Activated T-helper 1 cell treated with anti-CD3 and anti-CD28 coated beads, Interleukin-12 subunit alpha, Interleukin-12 subunit beta, Interleukin-2, Interleukin-4 antibody, amounts not matched to agents 30 ng/mL and 10 ng/mL and 1 ng/mL, durations not matched to agents 14 hours and 24 hours and 36 hours (primary cell): ENCODE results near the gene PRR12. TPM values are rescaled to one million over a fixed set of nuclear protein-coding genes. Genes with fewer than 3 reads are reported as not detected.

Source experiments
- DNase-seq: peaks from one replicate; pipeline ENCODE4 v3.0.0; 2021; ENCODE audit warnings: low spot score
- H3K27ac Mint-ChIP-seq: one replicate; pipeline ENCODE4 v1.8.0; 2021; ENCODE audit warnings: mild to moderate bottlenecking, mixed read lengths
- H3K27me3 Mint-ChIP-seq: one replicate; pipeline ENCODE4 v1.8.0; 2022; ENCODE audit warnings: mild to moderate bottlenecking, moderate library complexity, mixed read lengths; ENCODE audit not compliant: insufficient read depth
- H3K36me3 Mint-ChIP-seq: one replicate; pipeline ENCODE4 v1.8.0; 2021; ENCODE audit warnings: low read depth, mixed read lengths
- H3K4me1 Mint-ChIP-seq: one replicate; pipeline ENCODE4 v1.8.0; 2021; ENCODE audit warnings: low read depth, mixed read lengths
- H3K4me3 Mint-ChIP-seq: one replicate; pipeline ENCODE4 v1.8.0; 2021; ENCODE audit warnings: mild to moderate bottlenecking, moderate library complexity, mixed read lengths
- H3K9me3 Mint-ChIP-seq: one replicate; pipeline ENCODE4 v1.8.0; 2021; ENCODE audit warnings: mixed read lengths
- intact Hi-C: fragments of 100-400 bp; cut with micrococcal nuclease; formaldehyde crosslinking; loops from one replicate; pipeline ENCODE4 v1.15.1; 2024
- total RNA-seq: library from RNA; stranded (reverse); gene quantifications from 2 replicates; pipeline ENCODE4 v1.2.3, GENCODE V29; 2022

Gene PRR12
- total RNA-seq, 1 donor from 2014 or later = 34.2 TPM

GRCh38 chr19:49567861-49568441 lies 23.0 kb upstream of the PRR12 start:
- H3K9me3 Mint-ChIP-seq = no peaks in the 10 kb centered on the region
- intact Hi-C loops = loop anchor here (1.0 kb wide), 4 partner anchors 8 to 109 kb away; partner anchors contain the start of gene PRMT1
- peaks cover 18% of the 10 kb centered on the region for H3K36me3 Mint-ChIP-seq
- DNase-seq = peak; percentile 82
- H3K27me3 Mint-ChIP-seq = no peaks in the 10 kb centered on the region
- peaks cover 60% of the 10 kb centered on the region for H3K4me1 Mint-ChIP-seq
- peak overlapping the region; percentile 60 for H3K4me3 Mint-ChIP-seq
- H3K27ac Mint-ChIP-seq = peak overlapping the region; percentile 79

GRCh38 chr19:49570138-49570856 lies 20.7 kb upstream of the PRR12 start:
- H3K9me3 Mint-ChIP-seq = no peaks in the 10 kb centered on the region
- intact Hi-C loops = loop anchor here (1.0 kb wide), 4 partner anchors 10 to 96 kb away; partner anchors contain the start of genes FLT3LG and NOSIP
- H3K4me3 Mint-ChIP-seq = peak overlapping the region; percentile 66
- peaks cover 16% of the 10 kb centered on the region for H3K36me3 Mint-ChIP-seq
- peaks cover 46% of the 10 kb centered on the region for H3K4me1 Mint-ChIP-seq
- peak; percentile 69 for DNase-seq
- peak overlapping the region; percentile 80 for H3K27ac Mint-ChIP-seq
- no peaks in the 10 kb centered on the region for H3K27me3 Mint-ChIP-seq

GRCh38 chr19:49570997-49571676 lies 19.8 kb upstream of the PRR12 start:
- intact Hi-C loops = loop anchor here (1.0 kb wide), 4 partner anchors 9 to 97 kb away; partner anchors contain the start of genes FLT3LG and NOSIP
- Mint-ChIP-seq H3K36me3 (peaks cover 15% of the 10 kb centered on the region), H3K9me3 (no peaks in the 10 kb centered on the region), H3K27me3 (no peaks in the 10 kb centered on the region), H3K27ac (peak overlapping the region; percentile 49), H3K4me1 (peaks cover 43% of the 10 kb centered on the region), H3K4me3 (peak overlapping the region; percentile 26)
- no peak for DNase-seq

GRCh38 chr19:49573009-49573408 lies 18.0 kb upstream of the PRR12 start:
- DNase-seq = no peak
- Mint-ChIP-seq H3K4me1 (peaks cover 36% of the 10 kb centered on the region), H3K4me3 (no peak overlapping the region), H3K27ac (no peak overlapping the region), H3K27me3 (no peaks in the 10 kb centered on the region), H3K36me3 (peaks cover 18% of the 10 kb centered on the region), H3K9me3 (no peaks in the 10 kb centered on the region)
- intact Hi-C loops = no loop called here

GRCh38 chr19:49573425-49573824 lies 17.6 kb upstream of the PRR12 start:
- peaks cover 35% of the 10 kb centered on the region for H3K4me1 Mint-ChIP-seq
- intact Hi-C loops = no loop called here
- no peaks in the 10 kb centered on the region for H3K9me3 Mint-ChIP-seq
- no peaks in the 10 kb centered on the region for H3K27me3 Mint-ChIP-seq
- no peak overlapping the region for H3K27ac Mint-ChIP-seq
- no peak overlapping the region for H3K4me3 Mint-ChIP-seq
- DNase-seq = no peak
- peaks cover 18% of the 10 kb centered on the region for H3K36me3 Mint-ChIP-seq

GRCh38 chr19:49574206-49574755 lies 16.7 kb upstream of the PRR12 start:
- Mint-ChIP-seq H3K4me1 (peaks cover 40% of the 10 kb centered on the region), H3K27me3 (no peaks in the 10 kb centered on the region), H3K4me3 (no peak overlapping the region), H3K27ac (no peak overlapping the region), H3K36me3 (peaks cover 18% of the 10 kb centered on the region), H3K9me3 (no peaks in the 10 kb centered on the region)
- intact Hi-C loops = no loop called here
- DNase-seq = no peak

- Mint-ChIP-seq H3K9me3 (no peaks in the 10 kb centered on the region), H3K36me3 (peaks cover 13% of the 10 kb centered on the region), H3K4me1 (peaks cover 34% of the 10 kb centered on the region), H3K27me3 (no peaks in the 10 kb centered on the region), H3K4me3 (peak overlapping the region; percentile 93), H3K27ac (no peak overlapping the region)
- intact Hi-C loops = no loop called here
- no peak for DNase-seq
These were observed 11.8 kb upstream of the PRR12 start for GRCh38 chr19:49579193-49579592.

- Mint-ChIP-seq H3K9me3 (no peaks in the 10 kb centered on the region), H3K4me1 (peaks cover 30% of the 10 kb centered on the region), H3K4me3 (peak overlapping the region; percentile 93), H3K27ac (peak overlapping the region; percentile 86), H3K36me3 (peaks cover 10% of the 10 kb centered on the region), H3K27me3 (no peaks in the 10 kb centered on the region)
- no peak for DNase-seq
- intact Hi-C loops = loop anchor here (1.0 to 5.0 kb wide), 6 partner anchors 10 to 96 kb away; partner anchors contain the start of gene RRAS
These were observed 11.1 kb upstream of the PRR12 start for GRCh38 chr19:49579947-49580263.

- intact Hi-C loops = loop anchor here (1.0 to 5.0 kb wide), 6 partner anchors 10 to 96 kb away; partner anchors contain the start of gene RRAS
These were observed 10.5 kb upstream of the PRR12 start, which contains the start of gene NOSIP for GRCh38 chr19:49580264-49581006. Gene NOSIP (minus strand): TSS chr19:49580556. CDS start chr19:49560691, 19,865 bp downstream.

GRCh38 chr19:49581007-49581508 lies 9.9 kb upstream of the PRR12 start, which contains the start of gene PRRG2:
Gene PRRG2 (plus strand): TSS chr19:49581316. CDS start chr19:49583220, 1,904 bp downstream.
- Mint-ChIP-seq H3K4me3 (peak within 1 kb of the TSS; percentile 93), H3K4me1 (peaks cover 30% of the 10 kb centered on the region), H3K9me3 (no peaks in the 10 kb centered on the region), H3K27ac (peak within 1 kb of the TSS; percentile 86), H3K36me3 (peaks cover 7% of the 10 kb centered on the region), H3K27me3 (no peaks in the 10 kb centered on the region)
- no peak for DNase-seq
- intact Hi-C loops = loop anchor here (2.0 to 5.0 kb wide), 2 partner anchors 34 to 48 kb away; no protein-coding TSS in a partner anchor

More at GRCh38 chr19:49580264-49581006, 10.5 kb upstream of the PRR12 start, which contains the start of gene NOSIP:
- H3K27me3 Mint-ChIP-seq = no peaks in the 10 kb centered on the region
- H3K4me3 Mint-ChIP-seq = peak within 1 kb of the TSS; percentile 93
- H3K27ac Mint-ChIP-seq = peak within 1 kb of the TSS; percentile 86
- peak; percentile 94 for DNase-seq
- H3K4me1 Mint-ChIP-seq = peaks cover 30% of the 10 kb centered on the region
- no peaks in the 10 kb centered on the region for H3K9me3 Mint-ChIP-seq
- H3K36me3 Mint-ChIP-seq = peaks cover 7% of the 10 kb centered on the region

GRCh38 chr19:49583239-49583638 lies 7.7 kb upstream of the PRR12 start:
- H3K4me3 Mint-ChIP-seq = no peak overlapping the region
- H3K36me3 Mint-ChIP-seq = peaks cover 4% of the 10 kb centered on the region
- H3K27ac Mint-ChIP-seq = no peak overlapping the region
- intact Hi-C loops = loop anchor here (5.0 kb wide), 1 partner anchor 36 kb away; no protein-coding TSS in a partner anchor
- DNase-seq = no peak
- peaks cover 22% of the 10 kb centered on the region for H3K4me1 Mint-ChIP-seq
- H3K27me3 Mint-ChIP-seq = peaks cover 2% of the 10 kb centered on the region
- H3K9me3 Mint-ChIP-seq = no peaks in the 10 kb centered on the region

- intact Hi-C loops = no loop called here
- peaks cover 4% of the 10 kb centered on the region for H3K36me3 Mint-ChIP-seq
- H3K4me3 Mint-ChIP-seq = no peak overlapping the region
- no peak for DNase-seq
- H3K27ac Mint-ChIP-seq = no peak overlapping the region
- peaks cover 7% of the 10 kb centered on the region for H3K27me3 Mint-ChIP-seq
- peaks cover 22% of the 10 kb centered on the region for H3K4me1 Mint-ChIP-seq
- no peaks in the 10 kb centered on the region for H3K9me3 Mint-ChIP-seq
These were observed 6.0 kb upstream of the PRR12 start for GRCh38 chr19:49585023-49585422.
